Neural progenitor cell (in vitro differentiated cells): ENCODE results near the gene BPHL. TPM values are rescaled to one million over a fixed set of nuclear protein-coding genes. Genes with fewer than 3 reads are reported as not detected.

Experiments
- DNase-seq: peaks from one replicate; pipeline ENCODE4 v3.0.0-alpha.2; 2016; ENCODE audit warnings: low spot score
- H2AFZ ChIP-seq: fragments of 200-600 bp; sonication (generic); replicated peaks from 2 replicates; pipeline ENCODE4 v1.6.1; 2016; ENCODE audit warnings: antibody characterized with exemption
- H3F3A ChIP-seq: fragments of 200-600 bp; sonication (generic); 2 replicates; pipeline ENCODE4 v1.6.1; 2016; ENCODE audit warnings: antibody characterized with exemption, low read depth
- H3K27ac ChIP-seq: fragments of 200-600 bp; sonication (generic); 2 replicates; pipeline ENCODE4 v1.5.1; 2016; ENCODE audit warnings: mild to moderate bottlenecking
- H3K27me3 ChIP-seq: fragments of 200-600 bp; sonication (generic); 2 replicates; pipeline ENCODE4 v1.6.1; 2016; ENCODE audit warnings: mild to moderate bottlenecking, moderate library complexity
- H3K36me3 ChIP-seq: fragments of 200-600 bp; sonication (generic); 2 replicates; pipeline ENCODE4 v1.5.1; 2016
- H3K4me1 ChIP-seq: fragments of 200-600 bp; sonication (generic); 2 replicates; pipeline ENCODE4 v1.6.1; 2016; ENCODE audit warnings: mixed run types
- H3K4me2 ChIP-seq: fragments of 200-600 bp; sonication (generic); 2 replicates; pipeline ENCODE4 v1.6.1; 2016
- H3K4me3 ChIP-seq: fragments of 200-600 bp; sonication (generic); 2 replicates; pipeline ENCODE4 v1.5.1; 2016
- H3K79me2 ChIP-seq: fragments of 200-600 bp; sonication (generic); 2 replicates; pipeline ENCODE4 v1.6.1; 2016; ENCODE audit warnings: low read depth
- H3K9ac ChIP-seq: fragments of 200-600 bp; sonication (generic); 2 replicates; pipeline ENCODE4 v1.6.1; 2016
- H3K9me3 ChIP-seq: fragments of 200-600 bp; sonication (generic); 2 replicates; pipeline ENCODE4 v1.5.1; 2016; ENCODE audit warnings: low read depth
- H4K20me1 ChIP-seq: fragments of 200-600 bp; sonication (generic); 2 replicates; pipeline ENCODE4 v1.6.1; 2016; ENCODE audit warnings: low read depth
- H3K27ac Mint-ChIP-seq: 3 replicates; pipeline ENCODE4 v1.8.0; 2021; ENCODE audit warnings: mixed read lengths
- H3K27me3 Mint-ChIP-seq: 2 replicates; pipeline ENCODE4 v1.8.0; 2022; ENCODE audit warnings: low read depth, mild to moderate bottlenecking, inconsistent platforms, moderate library complexity, mixed read lengths; ENCODE audit not compliant: insufficient read depth
- H3K36me3 Mint-ChIP-seq: 3 replicates; pipeline ENCODE4 v1.8.0; 2021; ENCODE audit warnings: mixed read lengths
- H3K4me1 Mint-ChIP-seq: 3 replicates; pipeline ENCODE4 v1.8.0; 2021; ENCODE audit warnings: mixed read lengths
- H3K4me3 Mint-ChIP-seq: 3 replicates; pipeline ENCODE4 v1.8.0; 2021; ENCODE audit warnings: mild to moderate bottlenecking, moderate library complexity, mixed read lengths
- H3K9me3 Mint-ChIP-seq: 3 replicates; pipeline ENCODE4 v1.8.0; 2020; ENCODE audit warnings: mixed read lengths
- EZH2 ChIP-seq: fragments of 200-600 bp; sonication (generic); IDR thresholded peaks from 2 replicates; pipeline ENCODE4 v1.6.1; 2017; ENCODE audit warnings: antibody characterized with exemption, mild to moderate bottlenecking, moderate library complexity
- EZH2phosphoT487 ChIP-seq: fragments of 200-600 bp; sonication (generic); IDR thresholded peaks from 2 replicates; pipeline ENCODE4 v1.6.1; 2017; ENCODE audit warnings: antibody characterized with exemption
- total RNA-seq: library from RNA; depleted of rRNA; stranded (reverse); fragments of >200 nt; gene quantifications from 2 replicates; pipeline ENCODE4 v1.2.3, GENCODE V29; 2015; ENCODE audit warnings: low replicate concordance
- TF ChIP-seq, protein P1 (sequence below): fragments of 200-600 bp; sonication (generic); IDR thresholded peaks from 2 replicates; pipeline ENCODE4 v1.5.1; 2017; ENCODE audit warnings: antibody characterized with exemption, mild to moderate bottlenecking

BPHL gene
- total RNA-seq, 1 donor from 2014 or later = 44.5 TPM

DNA sequence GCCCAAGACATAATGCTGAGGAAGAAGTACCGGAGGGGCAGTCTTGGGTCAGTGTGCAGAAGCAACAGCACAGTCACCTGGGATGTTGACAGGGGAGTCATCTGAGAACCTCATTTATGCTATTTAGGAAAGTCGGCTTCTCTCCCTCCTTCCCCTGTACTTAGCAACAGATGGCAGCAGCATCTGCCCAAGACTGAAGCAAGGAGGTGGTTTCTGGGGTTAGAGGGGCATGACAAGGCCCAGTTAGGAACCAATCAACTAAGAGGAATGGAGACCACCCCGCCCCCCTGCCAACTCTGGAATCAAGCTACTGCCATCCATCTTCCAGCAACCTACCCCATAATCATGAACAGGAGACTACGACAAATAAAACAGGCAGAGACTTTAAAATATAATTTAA, 28.5 kb upstream of the BPHL start:
- DNase-seq = no peak
- H3K27me3 ChIP-seq = no peaks in the 10 kb centered on the region
- no peak overlapping the region for H3K27ac ChIP-seq
- Mint-ChIP-seq H3K9me3 (peaks cover 16% of the 10 kb centered on the region), H3K4me1 (no peaks in the 10 kb centered on the region), H3K36me3 (peaks cover 44% of the 10 kb centered on the region), H3K27ac (no peak overlapping the region), H3K27me3 (no peaks in the 10 kb centered on the region), H3K4me3 (no peak overlapping the region)
- H2AFZ ChIP-seq = no peak overlapping the region
- peaks cover 20% of the 10 kb centered on the region for H3K9me3 ChIP-seq
- H4K20me1 ChIP-seq = no peaks in the 10 kb centered on the region
- TF ChIP-seq, protein P1, sequence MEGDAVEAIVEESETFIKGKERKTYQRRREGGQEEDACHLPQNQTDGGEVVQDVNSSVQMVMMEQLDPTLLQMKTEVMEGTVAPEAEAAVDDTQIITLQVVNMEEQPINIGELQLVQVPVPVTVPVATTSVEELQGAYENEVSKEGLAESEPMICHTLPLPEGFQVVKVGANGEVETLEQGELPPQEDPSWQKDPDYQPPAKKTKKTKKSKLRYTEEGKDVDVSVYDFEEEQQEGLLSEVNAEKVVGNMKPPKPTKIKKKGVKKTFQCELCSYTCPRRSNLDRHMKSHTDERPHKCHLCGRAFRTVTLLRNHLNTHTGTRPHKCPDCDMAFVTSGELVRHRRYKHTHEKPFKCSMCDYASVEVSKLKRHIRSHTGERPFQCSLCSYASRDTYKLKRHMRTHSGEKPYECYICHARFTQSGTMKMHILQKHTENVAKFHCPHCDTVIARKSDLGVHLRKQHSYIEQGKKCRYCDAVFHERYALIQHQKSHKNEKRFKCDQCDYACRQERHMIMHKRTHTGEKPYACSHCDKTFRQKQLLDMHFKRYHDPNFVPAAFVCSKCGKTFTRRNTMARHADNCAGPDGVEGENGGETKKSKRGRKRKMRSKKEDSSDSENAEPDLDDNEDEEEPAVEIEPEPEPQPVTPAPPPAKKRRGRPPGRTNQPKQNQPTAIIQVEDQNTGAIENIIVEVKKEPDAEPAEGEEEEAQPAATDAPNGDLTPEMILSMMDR = no peak
- TF ChIP-seq EZH2phosphoT487 (no peak), EZH2 (no peak)
- H3K9ac ChIP-seq = no peak overlapping the region
- peaks cover 17% of the 10 kb centered on the region for H3K36me3 ChIP-seq
- no peaks in the 10 kb centered on the region for H3K79me2 ChIP-seq
- H3F3A ChIP-seq = peaks cover 6% of the 10 kb centered on the region
- H3K4me2 ChIP-seq = no peak overlapping the region
- no peaks in the 10 kb centered on the region for H3K4me1 ChIP-seq
- H3K4me3 ChIP-seq = no peak overlapping the region

DNA sequence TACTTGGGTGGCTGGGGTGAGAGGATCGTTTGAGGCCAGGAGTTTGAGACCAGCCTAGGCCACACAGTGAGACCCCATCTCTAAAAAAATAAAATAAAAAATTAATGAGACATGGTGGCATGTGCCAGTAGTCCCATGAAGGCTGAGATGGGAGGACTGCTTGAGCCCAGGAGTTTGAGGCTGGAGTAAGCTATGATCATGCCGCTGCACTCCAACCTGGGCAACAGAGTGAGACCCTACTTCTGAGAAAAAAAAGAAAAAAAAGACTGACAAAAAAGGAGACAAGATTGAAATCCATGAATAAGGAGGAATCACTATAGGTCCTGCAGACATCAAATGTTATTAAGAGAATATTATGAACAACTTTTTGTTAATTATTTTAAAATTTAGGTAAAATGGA, 23.7 kb upstream of the BPHL start:
- H3K36me3 Mint-ChIP-seq = peaks cover 34% of the 10 kb centered on the region
- H3K79me2 ChIP-seq = no peaks in the 10 kb centered on the region
- H3K9me3 Mint-ChIP-seq = peaks cover 17% of the 10 kb centered on the region
- no peak for DNase-seq
- H3K36me3 ChIP-seq = peaks cover 31% of the 10 kb centered on the region
- no peaks in the 10 kb centered on the region for H4K20me1 ChIP-seq
- no peaks in the 10 kb centered on the region for H3K27me3 Mint-ChIP-seq
- H3K27ac Mint-ChIP-seq = no peak overlapping the region
- peaks cover 22% of the 10 kb centered on the region for H3K9me3 ChIP-seq
- TF ChIP-seq EZH2phosphoT487 (no peak), EZH2 (no peak)
- TF ChIP-seq, protein P1 = no peak
- H3K4me1 Mint-ChIP-seq = no peaks in the 10 kb centered on the region
- no peaks in the 10 kb centered on the region for H3K27me3 ChIP-seq
- no peak overlapping the region for H3K4me2 ChIP-seq
- H3K9ac ChIP-seq = no peak overlapping the region
- no peak overlapping the region for H3K27ac ChIP-seq
- H2AFZ ChIP-seq = no peak overlapping the region
- H3K4me3 ChIP-seq = no peak overlapping the region
- H3F3A ChIP-seq = peaks cover 6% of the 10 kb centered on the region
- no peaks in the 10 kb centered on the region for H3K4me1 ChIP-seq
- H3K4me3 Mint-ChIP-seq = no peak overlapping the region

DNA sequence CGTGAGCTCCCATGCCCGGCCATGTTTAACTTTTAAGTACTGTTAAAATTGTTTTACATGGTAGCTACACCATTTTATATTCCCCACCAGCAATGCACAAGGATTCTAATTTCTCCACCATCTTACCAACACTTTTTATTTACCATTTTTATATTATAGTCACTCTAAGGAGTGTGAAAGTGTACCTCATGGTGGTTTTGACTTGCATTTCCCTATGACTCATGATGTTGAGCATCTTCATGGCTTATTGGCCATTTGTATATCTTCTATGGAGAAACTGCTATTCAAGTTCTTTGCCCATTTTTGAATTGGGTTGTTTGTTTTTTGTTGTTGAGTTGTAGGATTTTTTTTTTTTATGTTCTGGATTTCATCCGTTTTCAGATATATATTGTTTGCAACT, 15.6 kb upstream of the BPHL start:
- H3K36me3 ChIP-seq = peaks cover 10% of the 10 kb centered on the region

More for the DNA sequence above, 15.6 kb upstream of the BPHL start:
- Histone ChIP-seq H3K4me3 (no peak overlapping the region), H3K4me2 (no peak overlapping the region), H3F3A (no peaks in the 10 kb centered on the region), H3K9ac (no peak overlapping the region), H2AFZ (no peak overlapping the region), H3K27me3 (no peaks in the 10 kb centered on the region), H4K20me1 (no peaks in the 10 kb centered on the region), H3K4me1 (no peaks in the 10 kb centered on the region), H3K27ac (no peak overlapping the region), H3K9me3 (no peaks in the 10 kb centered on the region), H3K79me2 (no peaks in the 10 kb centered on the region)
- Mint-ChIP-seq H3K9me3 (no peaks in the 10 kb centered on the region), H3K36me3 (peaks cover 28% of the 10 kb centered on the region), H3K4me3 (no peak overlapping the region), H3K27me3 (no peaks in the 10 kb centered on the region), H3K27ac (no peak overlapping the region), H3K4me1 (no peaks in the 10 kb centered on the region)
- TF ChIP-seq, protein P1 = no peak
- TF ChIP-seq EZH2phosphoT487 (no peak), EZH2 (no peak)
- no peak for DNase-seq
